Osteoblast (primary cell): ENCODE results near the gene CCNF. TPM values are rescaled to one million over a fixed set of nuclear protein-coding genes. Genes with fewer than 3 reads are reported as not detected.
A peak's percentile ranks its signal among the peaks of the same experiment; 100 is the strongest.

Experiments
- DNase-seq: peaks from one replicate; pipeline ENCODE4 v3.0.0; 2011; ENCODE audit warnings: low spot score, mixed read lengths; ENCODE audit not compliant: insufficient read length; ENCODE audit errors: missing footprints
- H2AFZ ChIP-seq: 2 replicates; pipeline ENCODE4 v1.6.0; 2011; ENCODE audit warnings: mild to moderate bottlenecking, low read length
- H3K27ac ChIP-seq: 2 replicates; pipeline ENCODE4 v1.5.1; 2011; ENCODE audit warnings: mild to moderate bottlenecking, low read depth, low read length, moderate library complexity
- H3K27me3 ChIP-seq: 2 replicates; pipeline ENCODE4 v1.6.0; 2012; ENCODE audit warnings: mild to moderate bottlenecking, control low read depth, inconsistent platforms, low read length, moderate library complexity; ENCODE audit not compliant: insufficient read depth
- H3K36me3 ChIP-seq: 2 replicates; pipeline ENCODE4 v1.5.1; 2011; ENCODE audit warnings: mild to moderate bottlenecking, low read length, control low read depth, moderate library complexity; ENCODE audit not compliant: insufficient read depth
- H3K4me1 ChIP-seq: 2 replicates; pipeline ENCODE4 v1.5.1; 2011; ENCODE audit warnings: mild to moderate bottlenecking, low read length, control low read depth, moderate library complexity; ENCODE audit not compliant: insufficient read depth
- H3K4me2 ChIP-seq: 2 replicates; pipeline ENCODE4 v1.6.0; 2011; ENCODE audit warnings: mild to moderate bottlenecking, low read length; ENCODE audit not compliant: insufficient read depth
- H3K4me3 ChIP-seq: fragments of 200-600 bp; sonication (generic); 3 replicates; pipeline ENCODE4 v1.5.1; 2012; ENCODE audit warnings: mild to moderate bottlenecking, low read length, inconsistent platforms; ENCODE audit not compliant: insufficient read depth
- H3K79me2 ChIP-seq: 2 replicates; pipeline ENCODE4 v1.6.0; 2012; ENCODE audit warnings: mild to moderate bottlenecking, low read length, control low read depth, inconsistent platforms; ENCODE audit not compliant: insufficient read depth
- H3K9me3 ChIP-seq: 2 replicates; pipeline ENCODE4 v1.5.1; 2011; ENCODE audit warnings: low read depth, low read length, control low read depth
- H4K20me1 ChIP-seq: 2 replicates; pipeline ENCODE4 v1.6.0; 2012; ENCODE audit warnings: mild to moderate bottlenecking, low read length, control low read depth; ENCODE audit not compliant: insufficient read depth
- CTCF ChIP-seq: IDR thresholded peaks from 2 replicates; pipeline ENCODE4 v1.5.1; 2011; ENCODE audit warnings: mild to moderate bottlenecking, low read depth, low read length, moderate library complexity; ENCODE audit errors: extremely low read depth
- total RNA-seq: library from RNA; depleted of rRNA; stranded (reverse); fragments of >200 nt; gene quantifications from 2 replicates; pipeline ENCODE4 v1.2.3, GENCODE V29; 2012

CCNF gene
- total RNA-seq, 1 donor, result 6.9 TPM

GRCh38 chr16:2450975-2451381, 21.7 kb downstream of the CCNF start:
- H3K36me3 ChIP-seq, result peaks cover 56% of the 10 kb centered on the region
- H3K4me2 ChIP-seq, result no peak overlapping the region
- no peaks in the 10 kb centered on the region for H3K9me3 ChIP-seq
- no peaks in the 10 kb centered on the region for H3K27me3 ChIP-seq
- no peak for TF ChIP-seq CTCF
- no peak overlapping the region for H2AFZ ChIP-seq
- H3K27ac ChIP-seq, result no peak overlapping the region
- no peaks in the 10 kb centered on the region for H3K79me2 ChIP-seq
- DNase-seq, result peak; percentile 59
- H3K4me3 ChIP-seq, result no peak overlapping the region
- peaks cover 9% of the 10 kb centered on the region for H4K20me1 ChIP-seq
- H3K4me1 ChIP-seq, result peaks cover 4% of the 10 kb centered on the region

DNA sequence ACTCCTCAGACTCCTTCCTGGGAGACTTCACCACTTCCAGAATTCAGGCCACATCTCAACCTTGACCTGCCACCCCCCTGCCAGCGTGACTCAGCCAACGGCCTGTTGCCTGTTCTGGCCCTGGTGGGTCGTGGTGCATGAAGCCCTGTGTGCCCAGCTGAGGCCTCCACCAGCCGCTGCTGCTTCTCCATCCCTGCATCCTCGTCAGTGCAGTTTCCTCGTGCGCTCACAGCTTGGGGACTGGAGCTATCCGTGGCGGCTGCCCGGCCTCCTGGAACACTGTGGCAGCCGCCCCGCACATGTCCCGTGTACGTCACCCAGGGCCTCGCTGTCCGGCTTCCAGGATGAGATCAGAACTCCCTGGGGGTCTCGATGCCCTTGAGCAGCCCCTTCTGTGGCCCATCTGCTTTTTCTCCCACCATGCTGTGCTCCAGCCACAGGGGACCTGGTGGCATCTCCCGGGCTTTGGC, 22.6 kb downstream of the CCNF start:
- H3K4me2 ChIP-seq, result no peak overlapping the region
- no peak overlapping the region for H3K4me3 ChIP-seq
- H3K9me3 ChIP-seq, result no peaks in the 10 kb centered on the region
- H4K20me1 ChIP-seq, result peaks cover 7% of the 10 kb centered on the region
- peaks cover 55% of the 10 kb centered on the region for H3K36me3 ChIP-seq
- peaks cover 4% of the 10 kb centered on the region for H3K4me1 ChIP-seq
- no peaks in the 10 kb centered on the region for H3K27me3 ChIP-seq
- TF ChIP-seq CTCF, result no peak
- no peaks in the 10 kb centered on the region for H3K79me2 ChIP-seq
- no peak for DNase-seq
- H2AFZ ChIP-seq, result no peak overlapping the region
- no peak overlapping the region for H3K27ac ChIP-seq

DNA sequence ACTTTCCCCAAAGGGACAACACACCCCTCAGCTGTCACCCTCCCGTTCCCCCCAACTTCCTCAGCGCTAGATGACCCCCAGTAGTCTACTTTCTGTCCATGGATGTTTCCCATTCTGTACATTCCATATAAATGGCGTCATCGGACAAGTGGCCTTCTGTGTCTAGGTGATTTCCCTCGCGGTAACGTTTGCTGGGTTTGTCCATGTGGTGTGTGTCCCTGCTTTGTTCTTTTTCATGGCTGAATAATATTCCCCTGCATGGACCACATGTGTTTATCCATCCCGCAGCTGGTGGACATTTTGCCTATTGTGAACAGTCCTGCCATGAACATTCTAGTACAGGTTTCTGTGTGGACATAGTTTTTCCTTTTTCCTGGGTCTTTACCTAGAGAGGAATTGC, 23.4 kb downstream of the CCNF start:
- Histone ChIP-seq H3K4me1 (peaks cover 4% of the 10 kb centered on the region), H3K4me2 (no peak overlapping the region), H3K27me3 (no peaks in the 10 kb centered on the region), H3K27ac (no peak overlapping the region), H3K79me2 (no peaks in the 10 kb centered on the region), H2AFZ (no peak overlapping the region), H3K4me3 (no peak overlapping the region), H3K9me3 (no peaks in the 10 kb centered on the region), H3K36me3 (peaks cover 59% of the 10 kb centered on the region), H4K20me1 (peaks cover 7% of the 10 kb centered on the region)
- TF ChIP-seq CTCF, result no peak
- no peak for DNase-seq

DNA sequence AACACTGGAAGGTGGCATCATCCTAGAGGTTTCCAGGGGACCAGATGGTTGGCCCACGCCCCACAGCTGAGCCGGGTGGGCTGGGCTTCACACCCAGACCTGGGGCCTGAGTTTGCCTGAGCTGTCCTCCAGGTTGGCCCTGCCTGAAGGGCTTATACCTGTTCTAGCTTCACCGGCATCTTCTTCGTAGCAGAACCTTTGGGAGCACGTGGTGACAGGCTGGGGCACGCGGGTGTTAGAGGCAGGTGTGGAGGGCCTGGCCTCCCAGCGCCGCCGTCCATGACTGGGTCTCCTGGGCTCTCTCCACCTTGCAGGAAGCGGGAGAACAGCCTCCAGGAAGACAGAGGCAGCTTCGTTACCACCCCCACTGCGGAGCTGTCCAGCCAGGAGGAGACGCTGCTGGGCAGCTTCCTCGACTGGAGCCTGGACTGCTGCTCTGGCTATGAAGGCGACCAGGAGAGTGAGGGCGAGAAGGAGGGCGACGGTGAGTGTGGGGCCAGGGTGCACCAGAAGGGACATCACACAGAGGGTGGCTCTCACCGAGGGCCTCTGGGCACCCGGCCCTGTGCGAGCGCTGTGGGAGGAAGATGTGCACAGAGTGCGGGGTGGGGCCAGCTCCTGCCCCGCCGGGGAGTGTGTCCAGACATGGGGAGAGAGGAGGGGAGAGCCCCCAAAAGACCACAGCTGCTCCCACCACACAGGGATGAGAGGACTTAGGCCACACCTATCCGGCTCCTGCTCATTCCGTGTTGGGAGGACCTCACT, 26.0 kb downstream of the CCNF start:
- Histone ChIP-seq H3K27ac (no peak overlapping the region), H3K4me2 (no peak overlapping the region), H2AFZ (no peak overlapping the region), H3K4me3 (no peak overlapping the region), H4K20me1 (no peaks in the 10 kb centered on the region), H3K4me1 (peaks cover 3% of the 10 kb centered on the region), H3K36me3 (peaks cover 46% of the 10 kb centered on the region), H3K27me3 (no peaks in the 10 kb centered on the region), H3K9me3 (no peaks in the 10 kb centered on the region), H3K79me2 (no peaks in the 10 kb centered on the region)
- no peak for TF ChIP-seq CTCF
- DNase-seq, result peak; percentile 58
